Upper lobe of left lung (tissue), 6 donors: ENCODE results near the gene ANP32A. TPM values are rescaled to one million over a fixed set of nuclear protein-coding genes. Genes with fewer than 3 reads are reported as not detected.

Experiments used
- ATAC-seq, 2 donors: fragments of 200-7000 bp; cut with Tn5 transposase; one replicate each; pipeline ENCODE4 v1.9.1; 2022; ENCODE audit warnings: mild to moderate bottlenecking in 2 of 2, moderate library complexity in 2 of 2; ENCODE audit not compliant: low FRiP score in 2 of 2
- DNase-seq, 2 donors: peaks; one replicate each; pipeline ENCODE4 v3.0.0-alpha.2; 2019 to 2020
- H3K27ac ChIP-seq, 4 donors: fragments of 200-600 bp; sonication (generic); one replicate each; pipeline ENCODE4 v1.5.1; 2016 to 2019
- H3K27me3 ChIP-seq, 4 donors: fragments of 200-600 bp; sonication (generic); one replicate each; pipeline ENCODE4 v1.5.1; 2017 to 2019
- H3K36me3 ChIP-seq, 4 donors: fragments of 200-600 bp; sonication (generic); one replicate each; pipeline ENCODE4 v1.5.1; 2016 to 2019
- H3K4me1 ChIP-seq, 4 donors: fragments of 200-600 bp; sonication (generic); one replicate each; pipeline ENCODE4 v1.5.1; 2018 to 2019
- H3K4me3 ChIP-seq, 4 donors: fragments of 200-600 bp; sonication (generic); one replicate each; pipeline ENCODE4 v1.5.1; 2017 to 2019; ENCODE audit warnings: mild to moderate bottlenecking in 2 of 4, moderate library complexity in 1 of 4
- H3K9me3 ChIP-seq, 4 donors: fragments of 200-600 bp; sonication (generic); one replicate each; pipeline ENCODE4 v1.5.1; 2018 to 2019
- CTCF ChIP-seq, 6 experiments: fragments of 450-650 bp in 4 of 6; fragments of 200-600 bp in 2 of 6; sonication (generic) in 2 of 6; IDR thresholded peaks; one replicate each; pipeline ENCODE4 v1.5.1; 2016 to 2019; ENCODE audit warnings: antibody characterized with exemption in 6 of 6
- EP300 ChIP-seq, 4 donors: sonication (generic); formaldehyde crosslinking; IDR thresholded peaks; one replicate each; pipeline ENCODE4 v1.5.1; 2017; ENCODE audit warnings: antibody characterized with exemption in 4 of 4, control low read depth in 2 of 4
- POLR2A ChIP-seq, 4 donors: fragments of 450-650 bp; IDR thresholded peaks; one replicate each; pipeline ENCODE4 v1.5.1; 2016 to 2017; ENCODE audit warnings: antibody characterized with exemption in 4 of 4, mild to moderate bottlenecking in 2 of 4
- POLR2AphosphoS5 ChIP-seq, 2 donors: sonication (generic); formaldehyde crosslinking; IDR thresholded peaks; one replicate each; pipeline ENCODE4 v1.5.1; 2017; ENCODE audit warnings: antibody characterized with exemption in 2 of 2
- WGBS, 2 donors: methylation state at CpG; one replicate each; pipeline ENCODE4 v1.1.5; 2017 to 2018; 5-methylcytosine and 5-hydroxymethylcytosine counted together
- total RNA-seq, 6 donors: library from RNA; depleted of rRNA in 4 of 6; stranded (reverse); fragments of >200 nt in 4 of 6; gene quantifications; one replicate each; pipeline versions ENCODE4 v1.1.0 to v1.2.1, GENCODE V29; 2016 to 2021
- donor health status: DM: no; HTN: no; CAD: no; lungs with moderate emphysema.
- donor health status: DM: no; HTN: yes; CAD: no; lungs with severe emphysema.

ANP32A gene
- total RNA-seq, 6 donors from 2014 or later: 62.9 to 110 (median 81.5) TPM

GRCh38 chr15:68818066-68818768 lies 2.5 kb downstream of the ANP32A start:
- WGBS, 2 donors: 0 to 1% methylated on average over 36 to 47 of the region's 75 CpGs
- Histone ChIP-seq H3K27me3 (no peaks in the 10 kb centered on the region), H3K27ac (peak overlapping the region; percentile 98 to 100 (median 100)), H3K36me3 (no peaks in the 10 kb centered on the region), H3K4me3 (peak overlapping the region; percentile 76 to 96 (median 93)), H3K4me1 (peaks cover 28 to 52% (median 34%) of the 10 kb centered on the region in 4 donors), H3K9me3 (no peaks in the 10 kb centered on the region)
- DNase-seq: peak; percentile 66 to 95
- ATAC-seq: peak in 1 of 2 donors; percentile 70
- TF ChIP-seq POLR2A (IDR thresholded peaks at IDR 0.05): no peak
- TF ChIP-seq CTCF (IDR thresholded peaks at IDR 0.05): peak in 1 of 6 experiments; percentile 23
- TF ChIP-seq POLR2AphosphoS5 (IDR thresholded peaks at IDR 0.05): peak in 1 of 2 donors; percentile 67

- Histone ChIP-seq H3K27ac (peak overlapping the region; percentile 98 to 100 (median 100)), H3K36me3 (no peaks in the 10 kb centered on the region), H3K9me3 (no peaks in the 10 kb centered on the region), H3K27me3 (no peaks in the 10 kb centered on the region), H3K4me1 (peaks cover 35 to 57% (median 38%) of the 10 kb centered on the region in 4 donors), H3K4me3 (peak overlapping the region; percentile 76 to 96 (median 93))
- DNase-seq (peak; percentile 76 to 93), ATAC-seq (peak; percentile 70 to 76)
- WGBS, 2 donors: 1% methylated on average over 16 to 46 of the region's 64 CpGs
- TF ChIP-seq POLR2AphosphoS5 (IDR thresholded peaks at IDR 0.05) (no peak), EP300 (IDR thresholded peaks at IDR 0.05) (peak in 1 of 4 donors; percentile 15), POLR2A (IDR thresholded peaks at IDR 0.05) (peak in 1 of 4 donors; percentile 67), CTCF (IDR thresholded peaks at IDR 0.05) (peak in 1 of 6 experiments; percentile 33)
Measured at GRCh38 chr15:68817304-68818065, 3.2 kb downstream of the ANP32A start.

GRCh38 chr15:68816795-68817303 lies 3.8 kb downstream of the ANP32A start:
- 2 to 3% methylated on average over 13 of the region's 13 CpGs for WGBS, 2 donors
- peak overlapping the region; percentile 76 to 96 (median 93) for H3K4me3 ChIP-seq
- H3K27me3 ChIP-seq: no peaks in the 10 kb centered on the region
- H3K36me3 ChIP-seq: no peaks in the 10 kb centered on the region
- TF ChIP-seq POLR2A (IDR thresholded peaks at IDR 0.05): peak in 1 of 4 donors; percentile 24
- no peak for TF ChIP-seq POLR2AphosphoS5 (IDR thresholded peaks at IDR 0.05)
- H3K27ac ChIP-seq: peak overlapping the region; percentile 98 to 100 (median 100)
- peaks cover 31 to 57% (median 37%) of the 10 kb centered on the region in 4 donors for H3K4me1 ChIP-seq
- DNase-seq: peak in 1 of 2 donors; percentile 44
- ATAC-seq: no peak
- no peaks in the 10 kb centered on the region for H3K9me3 ChIP-seq

GRCh38 chr15:68816158-68816557 lies 4.5 kb downstream of the ANP32A start:
- Histone ChIP-seq H3K4me3 (peak overlapping the region in 1 of 4 donors; percentile 96), H3K4me1 (peaks cover 31 to 60% (median 37%) of the 10 kb centered on the region in 4 donors), H3K27me3 (no peaks in the 10 kb centered on the region), H3K36me3 (no peaks in the 10 kb centered on the region), H3K9me3 (no peaks in the 10 kb centered on the region), H3K27ac (peak overlapping the region in 3 of 4 donors; percentile 100)
- DNase-seq (no peak), ATAC-seq (no peak)
- no peak for TF ChIP-seq CTCF (IDR thresholded peaks at IDR 0.05)
- no peak for TF ChIP-seq POLR2AphosphoS5 (IDR thresholded peaks at IDR 0.05)
- TF ChIP-seq POLR2A (IDR thresholded peaks at IDR 0.05): no peak
- TF ChIP-seq EP300 (IDR thresholded peaks at IDR 0.05): no peak
- 60 to 64% methylated on average over 4 of the region's 4 CpGs for WGBS, 2 donors

GRCh38 chr15:68815598-68815997 lies 5.1 kb downstream of the ANP32A start:
- Histone ChIP-seq H3K27ac (peak overlapping the region in 3 of 4 donors; percentile 100), H3K36me3 (no peaks in the 10 kb centered on the region), H3K4me3 (no peak overlapping the region), H3K4me1 (peaks cover 31 to 64% (median 37%) of the 10 kb centered on the region in 4 donors), H3K9me3 (no peaks in the 10 kb centered on the region), H3K27me3 (no peaks in the 10 kb centered on the region)
- 51 to 57% methylated on average over 4 of the region's 4 CpGs for WGBS, 2 donors
- ATAC-seq (no peak), DNase-seq (peak in 1 of 2 donors; percentile 53)
- TF ChIP-seq POLR2A (IDR thresholded peaks at IDR 0.05): no peak
- TF ChIP-seq EP300 (IDR thresholded peaks at IDR 0.05): no peak
- no peak for TF ChIP-seq POLR2AphosphoS5 (IDR thresholded peaks at IDR 0.05)
- no peak for TF ChIP-seq CTCF (IDR thresholded peaks at IDR 0.05)
